PFSK-1 (cell line): ENCODE measurements around the gene PBX2.

Experiments
- POLR2AphosphoS5 ChIP-seq: IDR thresholded peaks from 2 replicates; pipeline ENCODE4 v1.6.1; 2012; ENCODE audit warnings: low read depth, mild to moderate bottlenecking, control low read depth, low read length, moderate library complexity
- REST ChIP-seq, 2 experiments: IDR thresholded peaks; 2 replicates each; pipeline versions ENCODE4 v1.6.1 to v1.8.0; 2011 to 2012; ENCODE audit warnings: low read depth in 2 of 2, low read length in 2 of 2, control low read depth in 1 of 2, inconsistent platforms in 1 of 2, mild to moderate bottlenecking in 1 of 2, moderate library complexity in 1 of 2; ENCODE audit not compliant: insufficient read depth in 1 of 2
- SIN3A ChIP-seq: IDR thresholded peaks from 2 replicates; pipeline ENCODE4 v1.6.1; 2012; ENCODE audit warnings: mild to moderate bottlenecking, low read length, moderate library complexity, borderline replicate concordance; ENCODE audit not compliant: insufficient read depth

DNA sequence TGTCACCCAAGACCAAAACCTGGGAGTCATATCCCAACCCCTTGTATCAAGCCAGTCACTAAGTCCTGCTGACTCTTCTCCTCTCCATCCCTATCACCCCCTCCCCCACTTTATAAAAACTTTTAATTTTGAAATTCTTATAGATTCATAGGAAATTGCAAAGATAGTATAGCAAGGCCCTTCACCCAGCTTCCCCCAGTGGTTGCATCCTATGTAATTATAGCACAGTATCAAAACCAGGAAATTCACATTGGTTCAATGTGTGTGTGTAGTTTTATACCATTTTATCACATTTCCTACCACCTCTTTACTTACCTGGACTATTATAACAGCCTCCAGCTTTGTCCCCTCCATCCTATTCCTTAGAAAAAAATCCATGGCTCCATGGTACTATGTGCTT lies 31.9 kb downstream of the PBX2 start:
- TF ChIP-seq POLR2AphosphoS5 (no peak), SIN3A (no peak), REST (IDR thresholded peaks at IDR 0.05; ENCODE audit: insufficient read depth in 1 of 2, low read depth in 2 of 2, low read length in 2 of 2) (no peak)
